HepG2 (cell line): ENCODE results near the gene RGS19. TPM values are rescaled to one million over a fixed set of nuclear protein-coding genes. Genes with fewer than 3 reads are reported as not detected.

Experiments used
- FOXC1 ChIP-seq: sonication (generic); formaldehyde crosslinking; IDR thresholded peaks from 2 replicates; pipeline ENCODE4 v1.8.0; 2022; ENCODE audit warnings: mild to moderate bottlenecking, missing genetic modification reagents, borderline replicate concordance
- GABPA ChIP-seq, 2 experiments: IDR thresholded peaks; 2 replicates each; pipeline ENCODE4 v1.6.1; 2011 to 2016; ENCODE audit warnings: low read depth in 2 of 2, low read length in 1 of 2, missing biosample characterization in 1 of 2, missing genetic modification characterization in 1 of 2
- HHEX ChIP-seq: IDR thresholded peaks from 2 replicates; pipeline ENCODE4 v1.6.1; 2016; ENCODE audit warnings: control low read depth
- HOXA7 ChIP-seq: sonication (generic); formaldehyde crosslinking; IDR thresholded peaks from 2 replicates; pipeline ENCODE4 v1.8.1; 2022; ENCODE audit warnings: mild to moderate bottlenecking, missing genetic modification reagents, moderate library complexity
- MBNL3 ChIP-seq: fragments of 250-450 bp; sonication (Bioruptor Pico); conservative IDR thresholded peaks from 2 replicates; pipeline ENCODE4 v1.8.0; 2022; ENCODE audit warnings: mild to moderate bottlenecking, inconsistent platforms
- MLLT10 ChIP-seq: sonication (generic); formaldehyde crosslinking; IDR thresholded peaks from 2 replicates; pipeline ENCODE4 v1.4.0; 2020; ENCODE audit warnings: missing genetic modification reagents
- NCOR1 ChIP-seq: fragments of 200-600 bp; sonication (generic); IDR thresholded peaks from 2 replicates; pipeline ENCODE4 v1.7.0; 2017; ENCODE audit warnings: antibody characterized with exemption, low read length, borderline replicate concordance
- NFE2L1 ChIP-seq: sonication (generic); formaldehyde crosslinking; IDR thresholded peaks from 2 replicates; pipeline ENCODE4 v1.4.0; 2020; ENCODE audit warnings: missing genetic modification reagents, mild to moderate bottlenecking, borderline replicate concordance
- SP1 ChIP-seq, 2 experiments: fragments of 450-650 bp in 1 of 2; sonication (generic) in 1 of 2; formaldehyde crosslinking in 1 of 2; IDR thresholded peaks; 2 replicates each; pipeline versions ENCODE4 v1.4.0 to v1.6.1; 2016 to 2020; ENCODE audit warnings: missing genetic modification reagents in 1 of 2
- TCF7 ChIP-seq: sonication (generic); IDR thresholded peaks from 2 replicates; pipeline ENCODE4 v1.6.1; 2016; ENCODE audit warnings: antibody characterized with exemption, low read depth
- ZFP62 ChIP-seq: sonication (generic); formaldehyde crosslinking; IDR thresholded peaks from 2 replicates; pipeline ENCODE4 v1.4.0; 2020; ENCODE audit warnings: missing genetic modification reagents
- ZNF205 ChIP-seq: IDR thresholded peaks from 2 replicates; pipeline ENCODE4 v1.6.1; 2018; ENCODE audit warnings: missing biosample characterization, missing genetic modification reagents
- ZNF225 ChIP-seq: sonication (generic); formaldehyde crosslinking; IDR thresholded peaks from 2 replicates; pipeline ENCODE4 v1.4.0; 2020; ENCODE audit warnings: mild to moderate bottlenecking, missing genetic modification reagents
- ZSCAN29 ChIP-seq: sonication (generic); formaldehyde crosslinking; conservative IDR thresholded peaks from 2 replicates; pipeline ENCODE4 v1.4.0; 2020; ENCODE audit warnings: mild to moderate bottlenecking, missing genetic modification reagents
- polyA plus RNA-seq, 8 experiments: library from polyadenylated mRNA; depleted of rRNA in 3 of 8; stranded (reverse) in 7 of 8; unstranded in 1 of 8; fragments of >200 nt; fragmentation: Illumina TruSeq in 4 of 8; extraction: Trizol in 4 of 8; gene quantifications; 2 replicates each; pipeline versions ENCODE4 v1.2.1 to v1.2.3, GENCODE V29; 2011 to 2016; ENCODE audit warnings: low read depth in 4 of 8, missing spikeins in 1 of 8, mixed read lengths in 1 of 8; ENCODE audit not compliant: insufficient read depth in 1 of 8
- total RNA-seq, 5 experiments: library from RNA; depleted of rRNA; stranded (reverse); fragments of >200 nt; fragmentation: Illumina TruSeq; extraction: Trizol; gene quantifications; 2 replicates each; pipeline ENCODE4 v1.2.3, GENCODE V29; 2016; ENCODE audit warnings: low read depth in 1 of 5
- TF ChIP-seq, protein P1 (sequence below): sonication (generic); formaldehyde crosslinking; IDR thresholded peaks from 2 replicates; pipeline ENCODE4 v1.4.0; 2020; ENCODE audit warnings: missing genetic modification reagents
- TF ChIP-seq, protein P2 (sequence below): sonication (generic); formaldehyde crosslinking; IDR thresholded peaks from 2 replicates; pipeline ENCODE4 v1.4.0; 2020; ENCODE audit warnings: mild to moderate bottlenecking, missing genetic modification reagents
- TF ChIP-seq, protein P3 (sequence below): sonication (generic); formaldehyde crosslinking; IDR thresholded peaks from 2 replicates; pipeline ENCODE4 v1.9.0; 2021; ENCODE audit warnings: missing genetic modification reagents, mild to moderate bottlenecking, borderline replicate concordance
- TF ChIP-seq, protein P4 (sequence below): sonication (generic); formaldehyde crosslinking; conservative IDR thresholded peaks from 2 replicates; pipeline ENCODE4 v1.4.0; 2020; ENCODE audit warnings: missing genetic modification reagents
- TF ChIP-seq, protein P5 (sequence below): sonication (generic); formaldehyde crosslinking; IDR thresholded peaks from 2 replicates; pipeline ENCODE4 v1.4.0; 2020; ENCODE audit warnings: missing genetic modification reagents
- TF ChIP-seq, protein P6 (sequence below): sonication (generic); formaldehyde crosslinking; IDR thresholded peaks from 2 replicates; pipeline ENCODE4 v1.4.0; 2020; ENCODE audit warnings: mild to moderate bottlenecking, missing genetic modification reagents
- TF ChIP-seq, protein P7 (sequence below): sonication (generic); formaldehyde crosslinking; IDR thresholded peaks from 2 replicates; pipeline ENCODE4 v1.8.0; 2022; ENCODE audit warnings: mild to moderate bottlenecking, missing genetic modification reagents

Gene RGS19
- total and polyA plus RNA-seq, 2 of the 13 experiments (the other 11 are each of a cell fraction or from before 2014, with no cell fraction given) = 10.7 to 11.9 TPM

DNA sequence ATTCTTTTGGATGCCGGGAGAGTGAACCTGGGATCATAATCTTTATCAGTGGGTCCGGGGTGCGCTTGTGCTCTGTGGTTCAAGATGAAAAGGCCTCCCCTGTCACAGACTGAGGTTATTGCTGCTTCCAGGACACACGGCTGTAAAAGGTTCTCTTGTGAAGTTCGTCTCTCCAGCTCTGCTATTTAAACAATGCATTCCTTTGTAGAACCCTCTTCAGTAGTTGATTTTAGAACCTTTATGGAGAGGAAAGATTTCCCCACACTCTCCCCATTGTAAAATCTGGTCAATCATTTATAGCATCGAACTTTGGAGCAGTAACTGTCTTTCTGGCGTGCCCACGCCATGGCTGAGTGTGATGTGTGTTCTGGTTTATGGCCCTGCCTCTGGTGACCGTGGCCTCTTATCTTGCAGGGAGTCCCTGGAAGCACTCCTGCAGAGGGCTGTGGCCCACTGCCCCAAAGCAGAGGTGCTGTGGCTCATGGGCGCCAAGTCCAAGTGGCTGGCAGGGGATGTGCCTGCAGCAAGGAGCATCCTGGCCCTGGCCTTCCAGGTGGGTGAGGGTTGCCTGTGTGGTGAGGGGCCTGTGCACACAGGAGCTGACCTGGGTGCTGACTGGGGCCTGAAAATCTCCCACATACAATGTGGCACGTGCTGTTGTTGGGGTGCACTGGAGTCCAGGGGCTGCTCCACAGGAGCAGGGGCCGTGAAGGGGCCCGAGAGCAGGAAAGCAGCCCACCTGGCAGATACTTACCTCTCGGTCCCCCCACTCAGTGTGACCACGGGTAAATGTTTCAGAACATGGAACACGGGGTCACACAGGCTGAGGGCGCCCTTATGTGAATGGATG is 55.0 kb downstream of the RGS19 start (continued):
- TF ChIP-seq, protein P1, sequence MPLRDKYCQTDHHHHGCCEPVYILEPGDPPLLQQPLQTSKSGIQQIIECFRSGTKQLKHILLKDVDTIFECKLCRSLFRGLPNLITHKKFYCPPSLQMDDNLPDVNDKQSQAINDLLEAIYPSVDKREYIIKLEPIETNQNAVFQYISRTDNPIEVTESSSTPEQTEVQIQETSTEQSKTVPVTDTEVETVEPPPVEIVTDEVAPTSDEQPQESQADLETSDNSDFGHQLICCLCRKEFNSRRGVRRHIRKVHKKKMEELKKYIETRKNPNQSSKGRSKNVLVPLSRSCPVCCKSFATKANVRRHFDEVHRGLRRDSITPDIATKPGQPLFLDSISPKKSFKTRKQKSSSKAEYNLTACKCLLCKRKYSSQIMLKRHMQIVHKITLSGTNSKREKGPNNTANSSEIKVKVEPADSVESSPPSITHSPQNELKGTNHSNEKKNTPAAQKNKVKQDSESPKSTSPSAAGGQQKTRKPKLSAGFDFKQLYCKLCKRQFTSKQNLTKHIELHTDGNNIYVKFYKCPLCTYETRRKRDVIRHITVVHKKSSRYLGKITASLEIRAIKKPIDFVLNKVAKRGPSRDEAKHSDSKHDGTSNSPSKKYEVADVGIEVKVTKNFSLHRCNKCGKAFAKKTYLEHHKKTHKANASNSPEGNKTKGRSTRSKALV = no peak; the same call in 1 of the 2 replicates
- TF ChIP-seq, protein P2, sequence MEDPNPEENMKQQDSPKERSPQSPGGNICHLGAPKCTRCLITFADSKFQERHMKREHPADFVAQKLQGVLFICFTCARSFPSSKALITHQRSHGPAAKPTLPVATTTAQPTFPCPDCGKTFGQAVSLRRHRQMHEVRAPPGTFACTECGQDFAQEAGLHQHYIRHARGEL (CRISPR knock-in tag) = peak; percentile 80; the same call in 1 of the 2 replicates
- TF ChIP-seq MLLT10 (no peak), SP1 (IDR thresholded peaks at IDR 0.05) (no peak), SP1 (CRISPR knock-in tag; IDR thresholded peaks at IDR 0.05) (peak; percentile 32; the same call in 1 of the 2 replicates), HOXA7 (CRISPR knock-in tag) (no peak), NFE2L1 (CRISPR knock-in tag) (no peak), ZFP62 (CRISPR knock-in tag) (no peak), TCF7 (peak; percentile 90), ZNF205 (CRISPR knock-in tag) (peak; percentile 95), ZNF225 (CRISPR knock-in tag) (no peak), GABPA (IDR thresholded peaks at IDR 0.05; ENCODE audit: low read depth, low read length) (no peak), GABPA (CRISPR knock-in tag; IDR thresholded peaks at IDR 0.05; ENCODE audit: low read depth) (peak; percentile 39; the same call in 1 of the 2 replicates), NCOR1 (peak; percentile 98), ZSCAN29 (CRISPR knock-in tag) (no peak), MBNL3 (CRISPR knock-in tag) (no peak), FOXC1 (CRISPR knock-in tag) (peak; percentile 64; the same call in 1 of the 2 replicates), HHEX (CRISPR knock-in tag) (peak; percentile 18; the same call in 1 of the 2 replicates)
- TF ChIP-seq, protein P3, sequence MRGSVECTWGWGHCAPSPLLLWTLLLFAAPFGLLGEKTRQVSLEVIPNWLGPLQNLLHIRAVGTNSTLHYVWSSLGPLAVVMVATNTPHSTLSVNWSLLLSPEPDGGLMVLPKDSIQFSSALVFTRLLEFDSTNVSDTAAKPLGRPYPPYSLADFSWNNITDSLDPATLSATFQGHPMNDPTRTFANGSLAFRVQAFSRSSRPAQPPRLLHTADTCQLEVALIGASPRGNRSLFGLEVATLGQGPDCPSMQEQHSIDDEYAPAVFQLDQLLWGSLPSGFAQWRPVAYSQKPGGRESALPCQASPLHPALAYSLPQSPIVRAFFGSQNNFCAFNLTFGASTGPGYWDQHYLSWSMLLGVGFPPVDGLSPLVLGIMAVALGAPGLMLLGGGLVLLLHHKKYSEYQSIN (CRISPR knock-in tag) = no peak
- TF ChIP-seq, protein P4, sequence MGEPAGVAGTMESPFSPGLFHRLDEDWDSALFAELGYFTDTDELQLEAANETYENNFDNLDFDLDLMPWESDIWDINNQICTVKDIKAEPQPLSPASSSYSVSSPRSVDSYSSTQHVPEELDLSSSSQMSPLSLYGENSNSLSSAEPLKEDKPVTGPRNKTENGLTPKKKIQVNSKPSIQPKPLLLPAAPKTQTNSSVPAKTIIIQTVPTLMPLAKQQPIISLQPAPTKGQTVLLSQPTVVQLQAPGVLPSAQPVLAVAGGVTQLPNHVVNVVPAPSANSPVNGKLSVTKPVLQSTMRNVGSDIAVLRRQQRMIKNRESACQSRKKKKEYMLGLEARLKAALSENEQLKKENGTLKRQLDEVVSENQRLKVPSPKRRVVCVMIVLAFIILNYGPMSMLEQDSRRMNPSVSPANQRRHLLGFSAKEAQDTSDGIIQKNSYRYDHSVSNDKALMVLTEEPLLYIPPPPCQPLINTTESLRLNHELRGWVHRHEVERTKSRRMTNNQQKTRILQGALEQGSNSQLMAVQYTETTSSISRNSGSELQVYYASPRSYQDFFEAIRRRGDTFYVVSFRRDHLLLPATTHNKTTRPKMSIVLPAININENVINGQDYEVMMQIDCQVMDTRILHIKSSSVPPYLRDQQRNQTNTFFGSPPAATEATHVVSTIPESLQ (CRISPR knock-in tag) = no peak
- TF ChIP-seq, protein P5, sequence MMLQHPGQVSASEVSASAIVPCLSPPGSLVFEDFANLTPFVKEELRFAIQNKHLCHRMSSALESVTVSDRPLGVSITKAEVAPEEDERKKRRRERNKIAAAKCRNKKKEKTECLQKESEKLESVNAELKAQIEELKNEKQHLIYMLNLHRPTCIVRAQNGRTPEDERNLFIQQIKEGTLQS (CRISPR knock-in tag) = peak; percentile 31; the same call in 1 of the 2 replicates
- TF ChIP-seq, protein P6, sequence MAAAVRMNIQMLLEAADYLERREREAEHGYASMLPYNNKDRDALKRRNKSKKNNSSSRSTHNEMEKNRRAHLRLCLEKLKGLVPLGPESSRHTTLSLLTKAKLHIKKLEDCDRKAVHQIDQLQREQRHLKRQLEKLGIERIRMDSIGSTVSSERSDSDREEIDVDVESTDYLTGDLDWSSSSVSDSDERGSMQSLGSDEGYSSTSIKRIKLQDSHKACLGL (CRISPR knock-in tag) = no peak
- TF ChIP-seq, protein P7, sequence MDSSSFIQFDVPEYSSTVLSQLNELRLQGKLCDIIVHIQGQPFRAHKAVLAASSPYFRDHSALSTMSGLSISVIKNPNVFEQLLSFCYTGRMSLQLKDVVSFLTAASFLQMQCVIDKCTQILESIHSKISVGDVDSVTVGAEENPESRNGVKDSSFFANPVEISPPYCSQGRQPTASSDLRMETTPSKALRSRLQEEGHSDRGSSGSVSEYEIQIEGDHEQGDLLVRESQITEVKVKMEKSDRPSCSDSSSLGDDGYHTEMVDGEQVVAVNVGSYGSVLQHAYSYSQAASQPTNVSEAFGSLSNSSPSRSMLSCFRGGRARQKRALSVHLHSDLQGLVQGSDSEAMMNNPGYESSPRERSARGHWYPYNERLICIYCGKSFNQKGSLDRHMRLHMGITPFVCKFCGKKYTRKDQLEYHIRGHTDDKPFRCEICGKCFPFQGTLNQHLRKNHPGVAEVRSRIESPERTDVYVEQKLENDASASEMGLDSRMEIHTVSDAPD = peak; percentile 99
